HG02588 (cell line): ENCODE results near the gene ADM.

Experiments
- ATAC-seq: cut with Tn5 transposase; IDR thresholded peaks from one replicate; pipeline ENCODE4 v1.9.1; 2021; ENCODE audit warnings: mild to moderate bottlenecking, moderate library complexity; ENCODE audit not compliant: unreplicated experiment

ADM gene

DNA sequence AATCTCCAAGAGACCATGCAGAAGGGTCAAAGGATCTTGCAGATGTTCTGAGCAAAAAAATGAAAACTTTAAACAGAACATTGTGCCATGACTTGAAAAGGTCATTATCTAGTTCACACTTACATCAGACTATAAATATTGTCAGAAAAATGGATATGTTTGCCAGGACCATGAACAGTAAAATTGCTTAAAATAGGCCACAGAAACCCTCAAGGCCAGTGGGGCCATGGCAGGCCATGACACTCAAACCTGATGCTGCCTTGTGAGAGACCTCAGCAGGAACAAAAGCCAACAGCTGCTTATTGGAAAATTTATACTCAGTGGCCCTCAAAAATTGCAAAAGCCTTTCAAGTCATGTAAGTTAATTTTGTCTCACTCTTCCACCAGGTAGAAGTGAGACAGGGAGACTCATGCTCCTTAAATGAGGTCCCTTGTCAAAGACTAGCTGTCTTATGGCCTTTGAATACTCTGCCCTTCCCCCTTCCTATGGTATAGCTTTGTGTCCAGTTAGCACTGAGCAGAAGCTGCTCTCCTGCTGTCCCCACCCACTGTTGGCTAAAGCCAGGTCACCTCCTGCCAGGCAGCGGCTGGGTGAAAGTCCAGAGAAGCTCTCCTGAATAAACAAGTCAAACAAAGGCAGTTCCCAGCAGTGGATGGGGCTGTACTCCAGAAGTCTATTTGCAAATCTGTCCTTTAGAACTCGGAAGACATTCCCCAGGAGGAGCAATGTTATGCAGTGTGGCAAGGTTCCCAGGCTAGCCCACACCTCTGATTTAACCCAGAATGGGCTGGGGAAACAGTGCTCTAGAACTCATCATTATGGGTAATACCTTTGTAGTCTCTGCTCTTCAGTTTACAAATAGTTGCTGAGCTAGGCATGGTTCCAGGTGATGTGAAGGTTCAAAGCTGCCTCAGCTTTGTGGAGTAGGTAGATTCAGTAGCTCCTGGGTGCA is 21.4 kb downstream of the ADM start:
- ATAC-seq = no peak

DNA sequence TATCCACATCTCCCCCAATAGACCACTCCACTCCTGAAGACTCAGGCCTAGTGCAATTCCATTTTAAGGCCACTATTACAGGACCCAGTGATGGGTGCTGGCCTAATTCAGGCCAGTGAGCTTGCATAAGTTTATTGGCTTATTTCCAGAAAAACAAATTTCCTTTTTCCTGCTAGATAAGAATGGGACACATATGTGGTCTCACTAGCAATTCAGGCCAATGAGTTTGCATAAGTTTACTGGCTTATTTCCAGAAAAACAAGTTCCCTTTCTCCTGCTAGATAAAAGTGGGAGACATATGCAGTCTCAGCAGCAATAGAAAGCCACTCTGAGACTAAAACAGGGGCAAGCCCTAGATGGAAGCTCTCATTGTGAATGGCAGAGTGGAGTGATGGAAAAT is 22.4 kb downstream of the ADM start:
- no peak for ATAC-seq

DNA sequence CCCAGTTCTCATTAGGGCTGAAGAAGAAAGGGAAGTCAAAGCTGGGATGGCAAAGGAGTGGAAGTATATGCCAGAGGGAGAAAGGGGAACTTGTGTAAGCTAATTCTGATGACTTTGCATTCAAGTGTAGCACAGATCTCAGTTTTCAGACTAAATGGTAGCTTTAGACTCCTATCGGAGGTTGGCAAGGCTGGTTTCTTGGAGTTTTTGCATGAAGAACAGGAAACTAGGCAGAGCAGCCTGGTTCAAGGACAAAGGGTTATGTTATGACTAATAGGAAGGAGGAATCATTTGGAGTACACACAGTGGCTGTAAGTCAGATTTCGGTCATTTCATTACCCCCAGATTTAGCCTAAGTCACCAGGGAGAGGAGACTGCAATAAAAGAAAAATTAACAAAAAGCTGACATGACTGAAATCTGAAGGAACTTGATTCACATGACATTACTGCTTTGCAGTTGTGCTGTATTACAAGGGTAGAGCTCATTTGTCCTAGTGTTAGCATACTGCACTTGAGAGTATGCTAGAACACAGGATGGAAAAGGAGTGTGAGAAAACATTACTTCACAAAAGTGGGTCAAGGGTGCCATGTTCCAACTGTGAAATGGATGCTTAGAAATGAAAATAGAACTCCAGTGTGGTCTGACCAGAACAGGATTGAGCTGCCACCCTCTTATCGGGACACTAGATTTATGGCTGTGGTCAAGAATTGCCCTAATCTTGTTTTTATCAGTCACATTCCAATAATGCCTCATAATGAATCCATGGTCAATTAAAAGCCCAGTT is 23.6 kb downstream of the ADM start:
- ATAC-seq = no peak

DNA sequence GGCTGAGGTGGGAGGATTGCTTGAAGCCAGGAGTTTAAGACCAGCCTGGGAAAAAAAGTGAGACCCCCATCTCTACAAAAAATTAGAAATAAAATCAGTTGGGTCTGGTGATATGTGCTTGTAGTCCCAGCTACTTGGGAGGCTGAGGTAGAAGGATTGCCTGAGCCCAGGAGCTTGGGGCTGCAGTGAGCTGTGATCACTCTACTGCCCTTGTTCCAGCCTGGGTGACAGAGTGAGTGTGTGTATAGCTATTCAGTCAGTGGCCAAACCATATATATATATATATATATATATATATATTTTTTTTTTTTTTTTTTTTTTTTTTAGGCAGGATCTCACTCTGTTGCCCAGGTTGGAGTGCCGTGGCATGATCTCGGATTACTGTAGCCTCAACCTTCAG is 24.5 kb downstream of the ADM start:
- ATAC-seq = no peak

DNA sequence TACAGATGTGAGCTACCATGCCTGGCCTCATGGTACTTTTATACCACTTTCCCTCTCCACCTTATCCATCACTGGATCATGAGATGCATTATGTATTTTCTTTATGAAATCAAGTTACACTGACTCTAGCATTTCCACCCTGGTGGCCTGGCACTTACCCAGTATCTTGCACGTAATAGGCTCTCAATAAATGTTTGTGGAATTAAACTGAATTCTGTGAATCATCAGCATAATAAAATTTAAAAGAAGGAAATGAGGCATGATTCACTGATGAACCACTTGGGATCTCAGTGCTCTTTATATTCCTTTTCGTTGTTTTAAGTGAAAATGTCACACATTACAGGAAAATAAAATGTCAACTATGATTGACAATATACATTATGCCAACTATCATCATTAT is 25.1 kb downstream of the ADM start:
- no peak for ATAC-seq

DNA sequence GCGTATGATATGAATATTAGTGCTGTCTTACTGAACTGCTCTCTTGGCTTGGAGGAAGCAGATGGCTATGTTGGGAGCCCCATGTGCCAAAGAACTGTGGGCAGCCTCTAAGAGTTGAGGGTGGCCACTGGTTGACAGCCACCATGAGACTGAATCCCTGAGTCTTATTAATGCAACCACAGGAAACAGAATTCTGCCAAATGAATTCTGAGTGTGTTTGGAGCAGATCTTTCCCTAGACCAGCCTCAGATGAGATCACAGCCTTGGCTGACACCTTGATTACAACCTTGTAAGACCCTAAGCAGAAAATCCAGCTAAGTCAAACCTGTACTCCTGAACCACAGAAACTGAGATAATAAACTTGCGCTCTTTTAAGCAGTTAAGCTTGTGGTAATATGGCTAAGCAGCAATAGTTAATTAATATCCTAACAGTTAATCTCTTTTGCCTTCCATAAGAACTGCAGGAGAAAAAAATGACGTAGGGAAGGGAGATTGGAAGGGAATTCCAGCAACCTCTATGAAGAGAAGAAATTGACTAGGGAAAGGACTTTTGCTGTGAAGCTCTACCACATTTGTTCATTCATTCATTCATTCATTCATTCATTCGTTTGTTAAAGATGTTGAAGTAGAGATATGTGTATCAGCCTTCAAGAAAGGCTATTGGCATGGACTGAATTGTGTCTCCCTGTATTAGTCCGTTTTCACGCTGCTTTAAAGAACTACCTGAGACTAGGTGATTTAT is 26.8 kb downstream of the ADM start:
- ATAC-seq = no peak

DNA sequence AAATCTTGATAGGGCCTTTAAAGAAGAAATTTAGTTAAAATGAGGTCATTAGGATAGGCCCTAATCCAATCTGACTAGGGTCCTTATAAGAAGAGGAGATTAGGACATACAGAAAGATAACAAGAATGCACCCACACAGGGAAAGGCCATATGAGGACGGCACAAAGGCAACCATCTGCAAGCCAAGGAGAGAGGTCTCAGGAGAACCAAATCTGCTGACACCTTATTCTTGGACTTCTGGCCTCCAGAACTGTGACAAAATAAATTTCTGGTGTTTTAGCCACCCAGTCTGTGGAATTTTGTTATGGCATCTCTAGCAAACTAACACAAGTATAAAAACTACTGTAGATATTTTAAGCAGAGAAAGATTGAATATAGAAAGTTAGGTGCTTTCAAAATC is 28.6 kb downstream of the ADM start:
- no peak for ATAC-seq

DNA sequence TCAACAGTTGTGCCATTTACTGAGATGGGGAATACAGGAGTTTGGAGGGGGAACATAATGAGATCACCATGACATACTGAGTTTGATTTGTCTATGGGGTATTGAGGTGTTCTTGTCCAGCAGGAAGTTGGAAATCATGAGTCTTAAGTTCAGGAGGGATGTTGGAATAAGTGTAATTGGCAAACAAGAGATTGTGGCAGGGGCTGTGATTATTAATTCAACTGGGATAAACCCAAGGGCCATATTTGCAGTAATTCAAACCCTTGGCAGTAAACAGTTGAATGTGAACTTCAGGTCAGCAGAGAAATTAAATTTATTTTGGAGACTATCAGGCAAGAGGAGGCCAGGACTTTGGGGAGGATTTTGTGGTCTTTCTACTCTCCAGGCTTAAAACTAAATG is 33.4 kb downstream of the ADM start:
- ATAC-seq = no peak

DNA sequence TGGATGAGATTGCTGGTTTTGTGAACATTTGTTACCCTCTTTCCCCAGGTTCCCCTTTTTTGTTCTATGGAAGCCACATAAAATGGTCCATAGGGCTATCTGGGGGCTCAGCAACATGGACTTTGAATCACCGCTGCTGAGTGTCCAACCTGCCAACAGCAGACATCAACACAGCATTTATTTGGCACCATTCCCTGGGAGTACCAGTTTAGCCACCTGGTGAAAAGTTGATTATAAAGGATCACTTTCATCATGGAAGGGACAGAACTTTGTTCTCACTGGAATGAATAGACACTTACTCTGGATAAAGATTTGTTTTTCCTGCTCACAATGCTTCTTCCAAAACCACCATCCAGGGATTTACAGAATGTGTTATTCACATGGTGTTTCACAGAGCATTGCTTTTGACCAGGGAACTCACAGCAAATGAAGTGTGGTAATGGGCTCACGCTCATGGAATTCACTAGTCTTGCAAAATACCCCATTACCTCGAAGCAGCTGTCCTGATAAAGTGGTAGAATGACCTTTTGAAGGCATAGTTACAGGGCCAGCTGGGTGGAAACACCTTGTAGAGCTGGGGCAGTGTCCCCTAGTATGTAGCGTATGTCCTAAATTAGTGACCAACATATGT is 43.9 kb downstream of the ADM start:
- no peak for ATAC-seq

DNA sequence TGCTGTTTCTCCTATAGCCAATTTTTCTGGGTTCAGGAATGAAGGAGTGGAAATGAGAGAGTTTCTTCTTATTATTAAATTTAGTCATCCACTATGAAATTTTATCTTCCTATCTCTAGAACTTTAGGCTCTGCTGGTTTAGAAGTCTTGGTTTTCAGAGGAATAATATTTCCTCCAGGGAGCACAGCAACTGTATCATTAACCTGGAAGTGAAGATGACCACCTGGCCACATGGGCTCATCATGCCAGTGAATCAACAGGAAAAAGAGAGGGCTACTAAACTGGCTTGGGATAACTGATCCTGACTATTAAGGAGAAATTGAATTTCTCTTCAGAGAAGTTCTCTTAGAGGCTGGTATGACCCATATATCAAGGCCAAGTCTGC is 44.4 kb downstream of the ADM start:
- no peak for ATAC-seq

DNA sequence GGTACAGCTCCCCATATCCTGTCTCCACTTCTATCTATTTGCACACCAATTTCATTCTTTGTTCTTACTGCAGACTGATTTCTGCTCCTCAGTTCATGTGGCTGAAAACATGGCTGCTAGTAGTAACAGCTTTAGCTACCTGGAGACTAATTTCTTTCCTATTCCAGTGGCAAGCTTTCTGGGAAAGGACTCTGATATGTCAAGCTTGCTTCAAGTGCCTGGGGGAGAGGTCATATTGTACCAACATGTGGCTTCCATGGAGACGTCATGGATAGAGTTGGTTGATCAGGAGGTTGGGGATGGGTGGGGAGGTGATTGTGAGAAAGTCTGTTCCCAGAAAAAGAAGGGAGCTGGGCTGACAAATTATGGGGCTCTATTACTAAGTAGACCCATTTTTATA is 44.9 kb downstream of the ADM start:
- no peak for ATAC-seq

DNA sequence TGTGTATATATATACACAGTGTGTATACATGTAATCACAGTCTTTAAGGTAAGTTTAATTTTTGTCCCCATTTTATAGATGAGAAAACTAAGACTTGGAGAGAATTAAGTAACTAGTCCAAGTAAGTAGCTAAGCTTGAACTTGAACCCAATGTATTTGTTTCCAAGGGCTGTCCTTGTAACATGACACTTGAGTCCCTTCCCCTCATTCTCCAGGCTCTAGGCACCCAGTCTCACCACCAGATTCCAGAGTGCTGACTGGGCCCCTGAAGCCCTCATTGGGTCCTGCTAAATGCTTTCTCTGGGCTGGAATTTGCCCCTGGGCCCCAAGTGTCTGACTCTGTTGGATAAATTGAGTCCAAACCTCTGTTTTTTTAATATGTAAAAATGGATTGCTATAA is 45.5 kb downstream of the ADM start:
- ATAC-seq = no peak

DNA sequence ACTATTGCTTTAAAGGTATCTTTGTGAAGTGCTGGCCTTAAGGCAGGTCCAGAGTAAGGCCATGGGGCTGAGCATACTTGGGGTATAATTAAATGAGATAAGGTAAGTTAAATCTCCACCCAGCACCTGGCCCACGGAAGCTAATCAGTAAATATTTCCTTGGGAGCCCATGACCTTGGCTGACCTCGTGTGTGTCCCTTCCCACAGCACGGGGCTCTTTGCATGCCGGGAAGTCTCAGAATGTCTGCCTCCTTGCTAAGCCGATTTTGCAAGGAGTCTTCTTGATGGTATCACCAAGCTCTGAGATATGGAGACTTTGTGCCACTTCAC is 46.5 kb downstream of the ADM start:
- no peak for ATAC-seq

DNA sequence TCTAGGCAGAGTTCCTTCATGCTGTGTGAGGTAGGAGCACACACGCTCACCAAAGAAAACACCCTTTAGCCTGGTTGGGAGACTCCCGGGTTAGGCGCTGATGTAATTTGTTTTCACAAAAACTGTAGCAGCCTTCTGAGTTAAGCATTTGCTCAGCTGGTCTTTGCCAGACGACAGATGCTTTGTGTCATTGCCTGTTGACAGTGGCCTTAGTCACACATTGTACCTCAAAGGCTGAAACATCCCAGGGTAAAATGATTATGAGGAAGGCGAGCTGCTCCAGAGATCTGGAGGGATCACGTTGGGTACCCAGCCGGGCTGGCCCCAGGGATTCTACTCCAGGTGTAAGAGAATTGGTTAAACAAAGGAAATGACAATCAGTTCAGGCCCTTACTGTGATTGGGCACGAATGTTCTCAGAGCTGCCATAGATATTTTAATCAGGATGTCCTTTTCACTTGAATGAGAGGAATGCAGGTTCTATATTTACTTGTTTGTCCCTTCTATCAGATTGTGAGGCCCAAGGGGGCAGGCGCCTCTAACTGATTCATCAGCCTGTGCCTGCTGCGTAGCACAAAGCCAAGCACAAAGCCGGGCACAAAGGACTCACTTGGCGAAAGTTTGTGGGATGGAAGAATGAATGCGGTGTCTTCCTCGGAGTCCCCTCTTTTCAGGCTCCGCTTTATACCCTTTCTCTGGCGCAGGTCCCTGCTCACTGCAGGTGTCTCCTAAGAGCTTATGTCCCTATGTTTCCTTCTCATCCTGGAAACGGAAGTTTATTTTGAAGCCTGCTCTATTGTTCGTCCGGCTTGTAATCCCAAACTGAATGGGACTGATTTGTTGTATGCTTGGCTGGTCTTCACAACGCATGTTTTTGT is 47.1 kb downstream of the ADM start:
- no peak for ATAC-seq

DNA sequence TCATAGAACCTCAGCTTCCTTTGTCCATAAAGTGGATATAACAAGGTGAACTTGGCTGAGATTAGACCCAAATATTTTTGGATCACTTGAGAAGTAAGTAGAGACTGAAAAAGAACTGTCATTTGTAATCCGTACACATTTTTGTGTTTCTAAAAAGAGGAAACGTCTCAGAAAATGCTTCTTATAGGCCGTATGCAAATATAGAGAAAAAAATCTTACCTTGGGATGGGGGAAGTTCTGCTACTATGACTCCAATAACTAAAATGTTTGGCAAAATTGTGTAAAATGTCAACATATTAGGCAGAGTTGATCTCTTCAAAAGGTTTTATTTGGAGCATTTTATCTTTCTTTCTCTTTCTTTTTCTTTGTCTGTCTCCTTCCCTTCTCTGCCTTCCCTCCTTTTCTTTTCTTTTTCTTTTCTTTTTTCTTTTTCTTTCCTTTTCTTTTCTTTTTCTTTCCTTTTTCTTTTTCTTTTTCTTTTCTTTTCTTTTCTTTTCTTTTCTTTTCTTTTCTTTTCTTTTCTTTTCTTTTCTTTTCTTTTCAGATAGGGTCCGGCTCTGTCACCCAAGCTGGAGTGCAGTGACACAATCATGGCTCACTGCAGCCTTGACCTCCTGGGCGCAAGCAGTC is 48.2 kb downstream of the ADM start:
- ATAC-seq = no peak

DNA sequence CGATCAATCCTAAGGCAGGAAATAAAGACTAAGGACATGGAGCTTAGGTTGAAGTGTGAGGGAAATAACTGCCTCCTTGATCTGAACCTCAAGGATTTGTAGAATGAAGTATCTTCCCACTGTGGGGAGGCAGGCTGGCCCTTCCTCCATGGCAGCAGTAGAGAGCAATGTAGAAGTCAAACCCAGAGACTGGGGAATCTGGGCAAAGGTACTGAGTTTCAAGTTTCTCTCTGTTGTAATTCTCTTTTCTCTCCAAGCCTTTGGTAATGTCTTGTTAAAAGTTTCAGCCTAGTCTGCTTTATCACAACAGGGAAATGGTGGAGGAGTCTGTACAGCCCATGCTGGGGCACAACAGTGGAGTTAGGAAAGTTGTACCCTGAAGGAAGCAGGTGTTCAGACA is 49.5 kb downstream of the ADM start:
- ATAC-seq = no peak

DNA sequence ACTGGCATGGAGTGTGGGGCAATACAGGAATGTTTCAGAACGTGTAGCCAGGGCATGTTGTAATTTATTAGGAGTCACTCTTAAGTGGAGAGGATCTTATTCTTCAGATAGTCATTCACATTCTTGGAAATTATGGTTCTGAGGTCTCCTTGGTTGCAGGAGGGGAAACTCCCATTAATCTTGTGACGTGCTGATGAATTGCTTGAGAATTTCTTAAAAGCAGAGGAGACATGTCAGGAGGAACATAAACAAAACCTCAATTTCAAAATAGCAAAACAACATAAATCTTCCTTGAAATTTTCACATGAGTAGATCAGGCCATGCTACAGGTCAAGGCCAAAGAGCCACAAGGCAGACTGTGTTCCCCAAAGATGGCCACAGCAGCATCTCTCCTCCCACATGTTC is 50.4 kb downstream of the ADM start:
- no peak for ATAC-seq

DNA sequence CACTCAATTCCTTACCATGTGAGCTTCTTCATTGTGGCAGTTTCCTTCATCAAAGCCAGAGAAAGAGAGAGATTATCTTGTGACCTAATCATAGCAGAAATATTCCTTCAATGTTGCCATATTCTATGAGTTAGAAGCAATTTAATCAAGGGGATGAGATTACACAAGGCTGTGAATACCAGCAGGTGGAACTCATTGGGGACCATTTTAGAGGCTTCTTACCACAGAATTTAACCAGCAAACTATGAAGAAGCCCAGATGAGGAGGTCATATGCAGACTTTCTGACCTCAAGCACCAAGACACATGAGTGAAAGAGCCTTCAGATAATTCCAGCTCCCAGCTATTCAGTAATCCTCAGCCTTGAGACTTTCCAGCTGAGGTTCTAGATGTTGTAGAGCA is 51.3 kb downstream of the ADM start:
- no peak for ATAC-seq
